H9 (cell line): ENCODE data around the gene MUSK. TPM values are rescaled to one million over a fixed set of nuclear protein-coding genes. Genes with fewer than 3 reads are reported as not detected.

ENCODE experiments used
- DNase-seq: peaks from one replicate; pipeline ENCODE4 v3.0.0-alpha.2; 2017
- H2AFZ ChIP-seq: one replicate; pipeline ENCODE4 v1.6.1; 2013; ENCODE audit warnings: mild to moderate bottlenecking, low read length, control low read depth, moderate library complexity
- H2AK5ac ChIP-seq: 2 replicates; pipeline ENCODE4 v1.6.1; 2013; ENCODE audit warnings: low read length, control low read depth, mixed read lengths; ENCODE audit not compliant: insufficient read length
- H2BK120ac ChIP-seq: one replicate; pipeline ENCODE4 v1.6.1; 2013; ENCODE audit warnings: low read depth, mild to moderate bottlenecking, low read length, control low read depth, inconsistent platforms; ENCODE audit not compliant: poor library complexity, severe bottlenecking
- H2BK12ac ChIP-seq: 2 replicates; pipeline ENCODE4 v1.6.1; 2013; ENCODE audit warnings: low read length, control low read depth, mixed read lengths, low read depth; ENCODE audit not compliant: insufficient read length
- H2BK15ac ChIP-seq: 2 replicates; pipeline ENCODE4 v1.6.1; 2013; ENCODE audit warnings: low read depth, low read length, control low read depth
- H2BK20ac ChIP-seq: one replicate; pipeline ENCODE4 v1.6.1; 2013; ENCODE audit warnings: low read depth, mild to moderate bottlenecking, low read length, control low read depth, inconsistent platforms; ENCODE audit not compliant: poor library complexity, severe bottlenecking
- H2BK5ac ChIP-seq: 2 replicates; pipeline ENCODE4 v1.6.1; 2013; ENCODE audit warnings: low read length, control low read depth, mixed read lengths; ENCODE audit not compliant: insufficient read length
- H3K14ac ChIP-seq: 2 replicates; pipeline ENCODE4 v1.6.1; 2013; ENCODE audit warnings: low read length, control low read depth; ENCODE audit not compliant: insufficient read depth
- H3K18ac ChIP-seq: 2 replicates; pipeline ENCODE4 v1.6.1; 2013; ENCODE audit warnings: low read depth, mild to moderate bottlenecking, mixed read lengths, low read length, control low read depth; ENCODE audit not compliant: insufficient read length
- H3K23ac ChIP-seq: 2 replicates; pipeline ENCODE4 v1.6.1; 2013; ENCODE audit warnings: low read length, control low read depth, mixed read lengths, low read depth; ENCODE audit not compliant: insufficient read length
- H3K23me2 ChIP-seq: 2 replicates; pipeline ENCODE4 v1.6.1; 2013; ENCODE audit warnings: low read depth, mild to moderate bottlenecking, mixed read lengths, low read length, control low read depth; ENCODE audit not compliant: insufficient read length, poor library complexity, severe bottlenecking
- H3K27ac ChIP-seq: 2 replicates; pipeline ENCODE4 v1.5.1; 2013; ENCODE audit warnings: low read length, control low read depth, mixed read lengths, low read depth; ENCODE audit not compliant: insufficient read length
- H3K27me3 ChIP-seq: 2 replicates; pipeline ENCODE4 v1.6.1; 2013; ENCODE audit warnings: low read length, control low read depth, inconsistent platforms; ENCODE audit not compliant: insufficient read depth
- H3K4ac ChIP-seq: 2 replicates; pipeline ENCODE4 v1.6.1; 2013; ENCODE audit warnings: low read depth, mild to moderate bottlenecking, control low read depth, inconsistent platforms, low read length, moderate library complexity
- H3K4me1 ChIP-seq: 2 replicates; pipeline ENCODE4 v1.6.1; 2013; ENCODE audit warnings: low read length, control low read depth, inconsistent platforms; ENCODE audit not compliant: insufficient read depth
- H3K4me2 ChIP-seq: 2 replicates; pipeline ENCODE4 v1.6.1; 2013; ENCODE audit warnings: low read length, control low read depth, mixed read lengths; ENCODE audit not compliant: insufficient read length, insufficient read depth
- H3K56ac ChIP-seq: 2 replicates; pipeline ENCODE4 v1.6.1; 2013; ENCODE audit warnings: low read depth, mild to moderate bottlenecking, mixed read lengths, low read length, control low read depth; ENCODE audit not compliant: insufficient read length
- H3K79me1 ChIP-seq: 2 replicates; pipeline ENCODE4 v1.6.1; 2013; ENCODE audit warnings: low read depth, mild to moderate bottlenecking, moderate library complexity, low read length, control low read depth, inconsistent platforms; ENCODE audit not compliant: insufficient read depth, poor library complexity, severe bottlenecking
- H3K79me2 ChIP-seq: 2 replicates; pipeline ENCODE4 v1.6.1; 2013; ENCODE audit warnings: low read length, control low read depth, inconsistent platforms; ENCODE audit not compliant: insufficient read depth
- H3K9ac ChIP-seq: 2 replicates; pipeline ENCODE4 v1.6.1; 2013; ENCODE audit warnings: low read length, control low read depth, mixed read lengths; ENCODE audit not compliant: insufficient read length; ENCODE audit errors: extremely low read depth
- H3K9me3 ChIP-seq: one replicate; pipeline ENCODE4 v1.6.1; 2013; ENCODE audit warnings: low read depth, low read length, inconsistent platforms; ENCODE audit not compliant: control insufficient read depth
- H3T11ph ChIP-seq: one replicate; pipeline ENCODE4 v1.6.1; 2013; ENCODE audit warnings: mild to moderate bottlenecking, low read length, control low read depth, inconsistent platforms
- H4K20me1 ChIP-seq: one replicate; pipeline ENCODE4 v1.6.1; 2013; ENCODE audit not compliant: control insufficient read depth, insufficient read length, insufficient read depth
- H4K5ac ChIP-seq: 2 replicates; pipeline ENCODE4 v1.6.1; 2013; ENCODE audit warnings: low read depth, mild to moderate bottlenecking, mixed read lengths, low read length, control low read depth; ENCODE audit not compliant: insufficient read length
- H4K8ac ChIP-seq: replicated peaks from 2 replicates; pipeline ENCODE4 v1.6.1; 2013; ENCODE audit warnings: low read length, control low read depth, mixed read lengths, low read depth; ENCODE audit not compliant: insufficient read length
- H4K91ac ChIP-seq: 2 replicates; pipeline ENCODE4 v1.6.1; 2013; ENCODE audit warnings: low read depth, mild to moderate bottlenecking, moderate library complexity, mixed read lengths, low read length, control low read depth; ENCODE audit not compliant: insufficient read length
- H3K27ac Mint-ChIP-seq, 3 experiments: 2 replicates in 2 of 3; 3 replicates in 1 of 3; pipeline ENCODE4 v1.8.0; 2020 to 2021; ENCODE audit warnings: mixed read lengths in 3 of 3, mild to moderate bottlenecking in 1 of 3, moderate library complexity in 1 of 3
- H3K27me3 Mint-ChIP-seq: 2 replicates; pipeline ENCODE4 v1.8.0; 2021; ENCODE audit warnings: low read depth, mild to moderate bottlenecking, moderate library complexity, mixed read lengths
- H3K36me3 Mint-ChIP-seq, 3 experiments: 2 replicates in 2 of 3; 3 replicates in 1 of 3; pipeline ENCODE4 v1.8.0; 2020 to 2021; ENCODE audit warnings: low read depth in 3 of 3, mixed read lengths in 3 of 3; ENCODE audit not compliant: insufficient read depth in 1 of 3
- H3K4me1 Mint-ChIP-seq, 2 experiments: 2 replicates each; pipeline ENCODE4 v1.8.0; 2020; ENCODE audit warnings: mixed read lengths in 2 of 2
- H3K4me3 Mint-ChIP-seq, 2 experiments: 2 replicates in 1 of 2; 3 replicates in 1 of 2; pipeline ENCODE4 v1.8.0; 2020 to 2021; ENCODE audit warnings: mild to moderate bottlenecking in 2 of 2, mixed read lengths in 2 of 2, moderate library complexity in 1 of 2
- H3K9me3 Mint-ChIP-seq, 2 experiments: 2 replicates in 1 of 2; 3 replicates in 1 of 2; pipeline ENCODE4 v1.8.0; 2020; ENCODE audit warnings: mild to moderate bottlenecking in 2 of 2, mixed read lengths in 2 of 2, moderate library complexity in 1 of 2
- CTCF ChIP-seq: fragments of 200-600 bp; sonication (generic); conservative IDR thresholded peaks from 3 replicates; pipeline ENCODE4 v1.8.0; 2021; ENCODE audit warnings: antibody characterized with exemption, mild to moderate bottlenecking
- total RNA-seq: library from RNA; stranded (reverse); gene quantifications from 2 replicates; pipeline ENCODE4 v1.2.1, GENCODE V29; 2021

Gene MUSK
- total RNA-seq, 1 experiment from 2014 or later = not detected

DNA sequence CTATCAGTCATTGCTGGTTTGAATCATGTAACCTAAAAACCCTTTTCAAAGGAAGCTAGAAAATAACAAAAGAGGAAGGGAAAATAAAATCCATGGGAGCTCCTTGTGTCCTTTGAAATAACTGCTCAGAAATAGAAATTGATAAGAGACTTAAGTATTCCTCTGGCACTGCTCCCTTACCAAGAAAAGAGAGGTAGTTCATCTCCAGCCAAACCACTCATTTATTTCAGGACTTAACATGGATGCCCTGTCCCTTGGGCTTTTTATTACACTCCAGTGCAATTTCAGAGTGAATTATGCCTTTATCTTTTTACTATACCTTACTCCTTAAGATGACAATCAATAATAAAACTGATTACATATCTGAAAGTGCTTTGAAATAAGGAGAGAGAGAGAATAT lies 61.0 kb downstream of the MUSK start:
- Histone ChIP-seq H2BK5ac (no peak overlapping the region), H2BK15ac (no peak overlapping the region), H3T11ph (peak overlapping the region; percentile 17), H3K4me2 (no peak overlapping the region), H4K8ac (no peak overlapping the region), H3K23me2 (no peaks in the 10 kb centered on the region), H2BK12ac (no peak overlapping the region), H3K18ac (no peak overlapping the region), H2AFZ (no peak overlapping the region), H3K9me3 (no peaks in the 10 kb centered on the region), H3K27ac (no peak overlapping the region), H3K9ac (no peak overlapping the region), H2BK20ac (no peak overlapping the region), H3K4me1 (peaks cover 9% of the 10 kb centered on the region; the same call in 1 of the 2 replicates), H2AK5ac (no peak overlapping the region), H3K14ac (no peak overlapping the region), H3K4ac (no peak overlapping the region), H4K20me1 (no peaks in the 10 kb centered on the region), H4K5ac (no peak overlapping the region), H4K91ac (no peak overlapping the region), H3K27me3 (no peaks in the 10 kb centered on the region), H2BK120ac (no peak overlapping the region), H3K79me1 (no peaks in the 10 kb centered on the region), H3K23ac (no peak overlapping the region), H3K79me2 (no peaks in the 10 kb centered on the region), H3K56ac (no peak overlapping the region)
- Mint-ChIP-seq H3K4me1 (peaks cover 28 to 59% of the 10 kb centered on the region in 2 experiments), H3K4me3 (no peak overlapping the region), H3K27ac (peak overlapping the region in 1 of 3 experiments; percentile 30; a peak in 1 of 7 replicates), H3K36me3 (no peaks in the 10 kb centered on the region; a peak in 1 of 7 replicates), H3K27me3 (no peaks in the 10 kb centered on the region), H3K9me3 (no peaks in the 10 kb centered on the region)
- no peak for DNase-seq
- TF ChIP-seq CTCF = no peak
